Loucy (cell line): Measurements from ENCODE around the gene EVX1.

Source experiments
- H2AFZ ChIP-seq: fragments of 200-600 bp; sonication (generic); 2 replicates; pipeline ENCODE4 v1.6.0; 2016; ENCODE audit warnings: antibody characterized with exemption, mild to moderate bottlenecking, low read length, moderate library complexity
- H3F3A ChIP-seq: fragments of 200-600 bp; 2 replicates; pipeline ENCODE4 v1.6.0; 2016; ENCODE audit warnings: antibody characterized with exemption, low read depth, mild to moderate bottlenecking
- H3K27me3 ChIP-seq: fragments of 200-600 bp; sonication (generic); 2 replicates; pipeline ENCODE4 v1.6.1; 2014; ENCODE audit warnings: low read length, mild to moderate bottlenecking; ENCODE audit not compliant: insufficient read depth, poor library complexity, severe bottlenecking
- H3K36me3 ChIP-seq: fragments of 200-600 bp; sonication (generic); 2 replicates; pipeline ENCODE4 v1.6.1; 2016; ENCODE audit warnings: low read length; ENCODE audit not compliant: insufficient read depth
- H3K4me1 ChIP-seq: fragments of 200-600 bp; sonication (generic); 2 replicates; pipeline ENCODE4 v1.5.1; 2014; ENCODE audit warnings: low read length, mild to moderate bottlenecking; ENCODE audit not compliant: insufficient read depth, poor library complexity, severe bottlenecking
- H3K4me2 ChIP-seq: fragments of 200-600 bp; sonication (generic); 2 replicates; pipeline ENCODE4 v1.6.0; 2014; ENCODE audit warnings: antibody characterized with exemption, low read length, low read depth, mild to moderate bottlenecking; ENCODE audit not compliant: poor library complexity, severe bottlenecking
- H3K4me3 ChIP-seq: fragments of 200-600 bp; sonication (generic); 2 replicates; pipeline ENCODE4 v1.5.1; 2014; ENCODE audit warnings: low read length, mild to moderate bottlenecking, mixed read lengths; ENCODE audit not compliant: poor library complexity, severe bottlenecking
- H3K79me2 ChIP-seq: fragments of 200-600 bp; sonication (generic); 2 replicates; pipeline ENCODE4 v1.6.1; 2014; ENCODE audit warnings: low read length; ENCODE audit not compliant: insufficient read depth
- H3K9ac ChIP-seq: fragments of 200-600 bp; sonication (generic); 2 replicates; pipeline ENCODE4 v1.6.0; 2014; ENCODE audit warnings: mild to moderate bottlenecking, low read depth, low read length, moderate library complexity; ENCODE audit not compliant: poor library complexity, severe bottlenecking
- H3K9me2 ChIP-seq: fragments of 200-600 bp; sonication (generic); replicated peaks from 2 replicates; pipeline ENCODE4 v1.6.1; 2016; ENCODE audit warnings: low read depth, low read length, mixed read lengths
- H3K9me3 ChIP-seq: fragments of 200-600 bp; sonication (generic); 2 replicates; pipeline ENCODE4 v1.6.1; 2014; ENCODE audit warnings: mild to moderate bottlenecking, antibody characterized with exemption, low read length, low read depth; ENCODE audit not compliant: insufficient read depth
- H4K20me1 ChIP-seq: fragments of 200-600 bp; sonication (generic); 2 replicates; pipeline ENCODE4 v1.6.0; 2014; ENCODE audit warnings: antibody characterized with exemption, low read length, mild to moderate bottlenecking; ENCODE audit not compliant: insufficient read depth, poor library complexity, severe bottlenecking
- CTCF ChIP-seq: fragments of 200-600 bp; sonication (generic); conservative IDR thresholded peaks from 2 replicates; pipeline ENCODE4 v1.5.1; 2014; ENCODE audit warnings: mild to moderate bottlenecking, antibody characterized with exemption, low read length
- EZH2phosphoT487 ChIP-seq: fragments of 200-600 bp; IDR thresholded peaks from 2 replicates; pipeline ENCODE4 v1.6.1; 2018; ENCODE audit warnings: antibody characterized with exemption, mild to moderate bottlenecking, moderate library complexity, borderline replicate concordance

Gene EVX1

GRCh38 chr7:27204851-27205322 lies 37.7 kb upstream of the EVX1 start:
- no peak overlapping the region for H3K4me3 ChIP-seq
- no peaks in the 10 kb centered on the region for H4K20me1 ChIP-seq
- H3K9me3 ChIP-seq, result no peaks in the 10 kb centered on the region
- peaks cover 31% of the 10 kb centered on the region for H3K79me2 ChIP-seq
- H3K4me2 ChIP-seq, result no peak overlapping the region
- no peaks in the 10 kb centered on the region for H3K27me3 ChIP-seq
- no peaks in the 10 kb centered on the region for H3F3A ChIP-seq
- no peak overlapping the region for H2AFZ ChIP-seq
- H3K4me1 ChIP-seq, result peaks cover 18% of the 10 kb centered on the region
- H3K36me3 ChIP-seq, result no peaks in the 10 kb centered on the region
- H3K9me2 ChIP-seq, result no peaks in the 10 kb centered on the region
- H3K9ac ChIP-seq, result no peak overlapping the region
- TF ChIP-seq CTCF, result no peak
- no peak for TF ChIP-seq EZH2phosphoT487

- Histone ChIP-seq H3K27me3 (no peaks in the 10 kb centered on the region), H2AFZ (no peak overlapping the region), H3K4me2 (no peak overlapping the region), H3K9ac (no peak overlapping the region), H4K20me1 (no peaks in the 10 kb centered on the region), H3K79me2 (peaks cover 25% of the 10 kb centered on the region), H3K4me3 (no peak overlapping the region), H3K9me2 (no peaks in the 10 kb centered on the region), H3K9me3 (no peaks in the 10 kb centered on the region), H3F3A (no peaks in the 10 kb centered on the region), H3K4me1 (peaks cover 18% of the 10 kb centered on the region), H3K36me3 (no peaks in the 10 kb centered on the region)
- TF ChIP-seq CTCF, result no peak
- TF ChIP-seq EZH2phosphoT487, result no peak
These were observed 37.0 kb upstream of the EVX1 start for GRCh38 chr7:27205325-27206280.

GRCh38 chr7:27207348-27207985 lies 35.1 kb upstream of the EVX1 start:
- Histone ChIP-seq H3K4me2 (no peak overlapping the region), H3F3A (no peaks in the 10 kb centered on the region), H4K20me1 (no peaks in the 10 kb centered on the region), H3K4me1 (peaks cover under 1% of the 10 kb centered on the region), H3K9me2 (no peaks in the 10 kb centered on the region), H3K4me3 (no peak overlapping the region), H3K27me3 (no peaks in the 10 kb centered on the region), H2AFZ (no peak overlapping the region), H3K9ac (no peak overlapping the region), H3K36me3 (no peaks in the 10 kb centered on the region), H3K79me2 (peaks cover 7% of the 10 kb centered on the region), H3K9me3 (no peaks in the 10 kb centered on the region)
- no peak for TF ChIP-seq CTCF
- no peak for TF ChIP-seq EZH2phosphoT487
